Panc1 (cell line): Measurements from ENCODE around the gene CCL16.

Experiments used
- CTCF ChIP-seq: fragments of 450-650 bp; IDR thresholded peaks from 2 replicates; pipeline ENCODE4 v1.5.1; 2017; ENCODE audit warnings: mild to moderate bottlenecking
- POLR2AphosphoS5 ChIP-seq: IDR thresholded peaks from 2 replicates; pipeline ENCODE4 v1.6.1; 2012; ENCODE audit warnings: mild to moderate bottlenecking, low read depth, low read length, moderate library complexity
- REST ChIP-seq, 2 experiments: IDR thresholded peaks; 2 replicates each; pipeline ENCODE4 v1.6.1; 2011 to 2012; ENCODE audit warnings: low read depth in 2 of 2, control low read depth in 1 of 2, low read length in 1 of 2, mild to moderate bottlenecking in 1 of 2, moderate library complexity in 1 of 2; ENCODE audit not compliant: insufficient read depth in 1 of 2

- TF ChIP-seq REST (IDR thresholded peaks at IDR 0.05; ENCODE audit: insufficient read depth in 1 of 2, low read depth in 2 of 2, low read length in 1 of 2) (no peak), POLR2AphosphoS5 (no peak), CTCF (no peak)
Measured at GRCh38 chr17:36004594-36005108, 23.4 kb upstream of the CCL16 start.
